COLO668 (cell line): ENCODE data around the gene CNTRL.
"Not testable (repeated sequence)": the region's sequence is repeated elsewhere in the genome, so short reads cannot be mapped to it uniquely, and the experiment has no call there.

Experiments used
- DNase-seq: peaks from one replicate; lab custom pipeline; 2025; ENCODE audit not compliant: unreplicated experiment; lab: John Stamatoyannopoulos, UW

CNTRL gene

DNA sequence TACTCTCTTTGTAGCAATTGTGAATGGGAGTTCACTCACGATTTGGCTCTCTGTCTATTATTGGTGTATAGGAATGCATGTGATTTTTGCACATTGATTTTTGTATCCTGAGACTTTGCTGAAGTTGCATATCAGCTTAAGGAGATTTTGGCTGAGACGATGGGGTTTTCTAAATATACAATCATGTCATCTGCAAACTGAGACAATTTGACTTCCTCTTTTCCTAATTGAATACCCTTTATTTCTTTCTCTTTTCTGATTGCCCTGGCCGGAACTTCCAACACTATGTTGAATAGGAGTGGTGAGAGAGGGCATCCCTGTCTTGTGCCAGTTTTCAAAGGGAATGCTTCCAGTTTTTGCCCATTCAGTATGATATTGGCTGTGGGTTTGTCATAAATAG lies 54.6 kb downstream of the CNTRL start:
- DNase-seq = not testable (repeated sequence)

DNA sequence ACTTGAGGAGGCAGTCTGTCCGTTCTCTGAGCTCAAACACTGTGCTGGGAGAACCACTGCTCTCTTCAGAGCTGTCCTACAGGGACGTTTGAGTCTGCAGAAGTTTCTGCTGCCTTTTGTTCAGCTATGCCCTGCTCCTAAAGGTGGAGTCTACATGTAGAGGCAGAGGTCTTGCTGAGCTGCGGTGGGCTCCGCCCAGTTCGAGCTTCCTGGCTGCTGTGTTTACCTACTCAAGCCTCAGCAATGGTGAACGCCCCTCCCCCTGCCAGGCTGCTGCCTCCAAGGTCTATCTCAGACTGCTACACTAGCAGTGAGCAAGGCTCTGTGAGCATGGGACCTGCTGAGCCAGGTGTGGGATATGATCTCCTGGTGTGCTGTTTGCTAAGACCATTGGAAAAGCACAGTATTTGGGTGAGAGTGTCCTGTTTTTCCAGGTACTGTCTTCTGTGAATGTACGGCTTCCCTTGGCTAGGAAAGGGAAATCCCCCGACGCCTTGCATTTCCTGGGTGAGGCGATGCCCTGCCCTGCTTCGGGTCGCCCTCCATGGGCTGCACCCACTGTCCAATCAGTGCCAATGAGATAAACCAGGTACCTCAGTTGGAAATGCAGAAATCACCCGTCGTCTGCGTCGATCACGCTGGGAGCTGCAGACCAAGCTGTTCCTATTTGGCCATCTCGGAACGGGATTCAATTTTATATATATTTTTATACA lies 58.5 kb downstream of the CNTRL start:
- DNase-seq = peak; percentile 64

DNA sequence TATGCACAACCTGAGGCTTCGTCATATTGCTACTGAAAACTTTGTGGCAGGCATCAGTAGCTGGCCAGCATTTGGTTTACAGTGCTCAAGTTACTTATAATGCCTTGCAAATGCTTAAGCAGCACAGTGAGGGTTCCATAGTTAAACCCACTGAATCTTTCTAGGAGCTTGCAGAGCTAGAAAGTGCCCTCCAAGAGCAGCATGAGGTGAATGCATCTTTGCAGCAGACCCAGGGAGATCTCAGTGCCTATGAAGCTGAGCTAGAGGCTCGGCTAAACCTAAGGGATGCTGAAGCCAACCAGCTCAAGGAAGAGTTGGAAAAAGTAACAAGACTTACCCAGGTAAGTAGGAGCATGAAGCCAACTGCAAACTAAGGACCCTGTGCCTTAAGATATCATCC lies 60.9 kb downstream of the CNTRL start:
- no peak for DNase-seq

DNA sequence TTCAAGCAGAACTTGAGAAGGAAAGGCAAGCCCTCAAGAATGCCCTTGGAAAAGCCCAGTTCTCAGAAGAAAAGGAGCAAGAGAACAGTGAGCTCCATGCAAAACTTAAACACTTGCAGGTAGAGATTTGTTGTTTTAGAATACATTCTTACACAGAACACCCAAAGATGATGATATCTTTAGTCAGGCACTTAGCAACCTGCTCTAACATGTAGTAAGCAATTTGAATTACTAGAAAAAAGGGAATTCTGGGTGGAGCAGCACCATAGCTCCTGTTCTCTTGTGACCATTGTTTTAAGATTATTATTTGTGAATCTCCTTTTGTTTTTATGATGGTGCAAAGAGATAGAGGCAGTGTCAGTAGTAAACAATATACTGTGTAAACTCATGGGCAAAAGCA lies 63.8 kb downstream of the CNTRL start:
- DNase-seq = no peak

DNA sequence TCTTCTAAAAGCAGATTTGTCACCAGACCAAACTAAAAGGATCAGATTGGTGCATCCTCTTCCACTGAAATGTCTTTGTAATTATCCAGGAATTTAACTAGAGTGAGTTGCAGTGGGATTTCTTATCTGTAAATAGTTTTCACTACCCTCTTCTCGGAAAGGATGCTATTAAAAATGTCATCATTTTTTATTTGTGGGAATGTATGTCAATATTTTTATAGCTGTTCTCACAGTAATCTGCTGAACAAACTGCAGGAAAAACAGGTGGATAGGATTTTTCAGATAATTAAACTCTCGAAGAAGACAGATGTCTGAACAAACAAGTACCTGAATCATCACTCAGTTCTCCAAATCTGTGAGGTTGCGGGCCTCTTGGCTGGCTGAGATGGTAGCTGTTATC lies 64.2 kb downstream of the CNTRL start:
- DNase-seq = no peak

DNA sequence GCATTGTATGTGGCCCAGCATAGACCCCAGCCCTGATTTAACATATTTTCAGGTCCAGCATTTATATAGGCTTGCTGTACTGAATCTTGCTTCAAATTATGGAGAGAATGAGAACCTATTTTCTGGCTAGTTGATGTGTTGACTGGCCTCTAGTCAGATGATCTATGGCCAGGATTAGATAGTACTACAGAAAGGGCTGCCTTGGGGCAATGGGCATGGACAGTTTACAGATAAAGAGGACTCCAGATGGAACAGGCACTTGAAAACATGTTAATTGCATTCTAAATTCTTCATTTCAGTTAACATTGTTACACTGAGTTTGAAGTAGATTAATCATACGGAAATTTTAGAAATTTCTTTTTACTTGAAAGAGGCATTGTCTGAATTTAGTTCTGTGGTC lies 65.4 kb downstream of the CNTRL start:
- DNase-seq = no peak

DNA sequence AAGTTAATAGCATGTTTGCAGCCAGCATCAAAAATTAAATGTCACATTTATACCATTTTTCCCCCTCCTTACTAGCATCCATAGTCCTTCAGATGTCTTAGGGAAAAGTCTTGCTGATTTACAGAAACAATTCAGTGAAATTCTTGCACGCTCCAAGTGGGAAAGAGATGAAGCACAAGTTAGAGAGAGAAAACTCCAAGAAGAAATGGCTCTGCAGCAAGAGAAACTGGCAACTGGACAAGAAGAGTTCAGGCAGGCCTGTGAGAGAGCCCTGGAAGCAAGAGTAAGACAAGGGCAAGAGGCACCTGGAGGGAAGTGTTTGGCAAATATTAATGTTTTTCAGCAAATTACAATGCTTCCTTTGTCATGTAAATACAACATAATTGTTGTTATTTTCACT lies 66.6 kb downstream of the CNTRL start:
- no peak for DNase-seq

DNA sequence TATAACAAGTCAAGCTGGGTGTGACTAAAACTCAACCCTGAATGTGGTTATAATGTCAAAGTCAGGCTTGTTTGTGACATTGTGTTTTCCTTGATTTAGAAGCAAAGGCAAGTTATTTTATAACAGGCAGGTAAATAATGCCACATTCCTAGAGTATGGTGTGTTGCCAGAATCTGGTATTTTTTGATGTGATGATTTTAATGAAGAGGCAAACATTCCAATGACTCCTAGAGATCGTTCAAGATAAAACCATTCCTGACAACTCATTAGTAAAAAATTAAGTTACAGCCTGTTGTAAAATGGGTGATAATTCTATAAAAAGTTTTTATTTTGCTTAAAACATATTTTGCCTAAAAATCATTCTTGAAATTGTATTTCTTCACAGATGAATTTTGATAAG lies 67.0 kb downstream of the CNTRL start:
- no peak for DNase-seq

DNA sequence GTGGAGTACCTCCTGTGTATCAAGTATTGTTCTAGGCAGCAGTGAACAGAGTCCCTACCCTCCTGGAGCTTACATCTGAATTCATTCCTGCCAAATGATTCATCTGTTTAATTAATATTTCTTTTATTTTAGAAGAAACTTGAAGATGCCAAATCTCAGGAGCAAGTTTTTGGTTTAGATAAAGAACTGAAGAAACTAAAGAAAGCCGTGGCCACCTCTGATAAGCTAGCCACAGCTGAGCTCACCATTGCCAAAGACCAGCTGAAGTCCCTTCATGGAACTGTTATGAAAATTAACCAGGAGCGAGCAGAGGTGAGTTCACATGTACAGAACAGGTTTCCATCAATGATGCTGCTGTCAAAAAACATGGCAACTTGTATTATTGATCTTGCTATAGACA lies 69.0 kb downstream of the CNTRL start:
- DNase-seq = no peak

DNA sequence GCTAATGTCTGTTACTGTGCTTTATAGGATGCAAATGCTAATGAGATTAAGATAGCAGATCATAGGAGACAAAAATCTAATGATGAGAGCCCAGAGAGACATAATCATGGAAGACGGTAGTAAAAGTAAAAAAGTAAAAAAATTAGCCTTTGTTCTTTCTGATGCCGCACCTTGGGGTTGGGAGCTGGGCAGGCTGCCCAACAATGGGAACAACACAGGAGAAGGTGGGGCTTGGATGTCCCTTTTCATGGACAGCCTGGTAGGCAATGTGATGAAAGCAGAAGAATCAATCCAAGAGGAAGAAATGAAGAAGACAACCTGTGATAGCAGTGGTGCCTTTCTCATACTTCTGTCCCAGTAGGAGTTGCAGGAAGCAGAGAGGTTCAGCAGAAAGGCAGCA lies 69.7 kb downstream of the CNTRL start:
- DNase-seq = no peak

DNA sequence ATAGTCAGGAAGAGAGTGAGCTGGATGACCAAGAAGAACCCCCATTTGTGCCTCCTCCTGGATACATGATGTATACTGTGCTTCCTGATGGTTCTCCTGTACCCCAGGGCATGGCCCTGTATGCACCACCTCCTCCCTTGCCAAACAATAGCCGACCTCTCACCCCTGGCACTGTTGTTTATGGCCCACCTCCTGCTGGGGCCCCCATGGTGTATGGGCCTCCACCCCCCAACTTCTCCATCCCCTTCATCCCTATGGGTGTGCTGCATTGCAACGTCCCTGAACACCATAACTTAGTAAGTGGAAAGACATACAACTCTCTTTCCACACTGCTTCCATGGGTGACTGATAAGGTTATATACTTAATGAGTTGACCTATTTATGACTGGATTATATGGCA lies 75.4 kb downstream of the CNTRL start:
- DNase-seq = no peak

DNA sequence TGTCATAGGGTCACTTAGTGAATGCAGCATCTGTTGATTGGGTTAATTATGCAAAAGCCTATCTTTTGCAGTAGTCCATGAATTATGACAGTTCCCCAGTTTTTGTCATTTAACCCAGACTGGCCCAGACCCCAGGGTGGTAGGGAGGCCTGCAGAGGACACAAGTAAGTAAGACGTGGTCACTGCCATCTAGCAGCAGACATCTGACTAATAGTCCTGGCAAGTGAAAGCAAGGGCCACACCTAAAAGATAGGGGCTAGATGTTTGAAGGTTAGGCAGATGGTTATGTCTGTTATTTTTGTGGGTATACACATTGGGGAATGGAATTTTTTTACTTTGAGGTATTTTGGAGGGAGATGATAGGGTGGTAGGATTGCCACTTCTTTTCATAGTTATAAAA lies 78.9 kb downstream of the CNTRL start:
- no peak for DNase-seq

DNA sequence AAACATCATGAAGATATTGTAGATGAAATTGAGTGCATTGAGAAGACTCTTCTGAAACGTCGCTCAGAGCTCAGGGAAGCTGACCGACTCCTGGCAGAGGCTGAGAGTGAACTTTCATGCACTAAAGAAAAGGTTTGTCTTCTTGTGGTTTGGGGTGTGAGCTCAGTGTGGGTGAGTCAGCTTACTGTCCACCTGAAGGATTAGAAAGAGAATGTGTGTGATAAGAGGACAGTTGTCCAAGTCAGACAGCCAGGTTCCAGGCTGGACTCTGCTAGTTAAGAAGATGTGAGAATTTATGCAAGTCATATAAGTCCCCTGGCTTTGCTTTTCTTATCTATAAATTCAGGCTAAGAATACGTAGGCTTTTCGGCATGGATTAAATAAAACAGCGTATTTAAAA lies 80.0 kb downstream of the CNTRL start:
- DNase-seq = no peak

DNA sequence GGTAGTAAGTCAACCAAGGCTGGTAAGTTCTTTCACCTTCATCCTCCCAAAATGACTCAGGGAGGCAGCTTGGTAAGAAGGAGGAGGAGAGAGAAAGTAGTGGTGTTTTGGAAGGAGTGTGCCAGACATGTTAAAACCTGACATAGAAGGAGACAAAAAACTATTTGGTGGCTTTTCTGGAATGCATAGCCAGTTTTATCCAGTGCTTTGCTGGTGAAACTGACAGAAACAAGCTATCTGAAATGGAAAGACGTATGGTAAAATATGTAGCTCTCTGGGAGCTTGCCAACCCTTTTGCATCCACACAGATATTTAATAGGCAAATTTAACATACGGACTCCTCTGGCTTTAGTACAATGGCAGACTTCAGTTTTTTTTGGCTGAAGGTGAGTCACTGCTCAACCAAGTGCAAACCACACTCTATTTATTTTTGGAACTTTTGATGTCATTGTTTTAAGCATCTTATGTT lies 81.5 kb downstream of the CNTRL start:
- no peak for DNase-seq

DNA sequence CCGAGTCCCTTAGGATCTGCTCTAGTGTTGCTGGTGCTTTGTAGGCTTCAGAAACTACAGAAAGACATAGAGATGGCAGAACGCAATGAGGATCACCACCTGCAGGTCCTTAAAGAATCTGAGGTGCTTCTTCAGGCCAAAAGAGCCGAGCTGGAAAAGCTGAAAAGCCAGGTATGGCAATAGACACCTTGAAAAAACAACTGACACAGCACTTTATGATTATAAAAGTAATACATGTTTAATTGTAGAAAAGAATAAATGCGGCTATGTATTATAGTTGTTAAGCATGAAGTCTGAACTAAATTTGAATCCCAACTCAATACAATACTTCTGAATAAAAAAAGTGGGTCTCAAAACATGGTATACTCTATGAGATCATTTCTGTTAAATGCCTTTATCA lies 83.2 kb downstream of the CNTRL start:
- no peak for DNase-seq

DNA sequence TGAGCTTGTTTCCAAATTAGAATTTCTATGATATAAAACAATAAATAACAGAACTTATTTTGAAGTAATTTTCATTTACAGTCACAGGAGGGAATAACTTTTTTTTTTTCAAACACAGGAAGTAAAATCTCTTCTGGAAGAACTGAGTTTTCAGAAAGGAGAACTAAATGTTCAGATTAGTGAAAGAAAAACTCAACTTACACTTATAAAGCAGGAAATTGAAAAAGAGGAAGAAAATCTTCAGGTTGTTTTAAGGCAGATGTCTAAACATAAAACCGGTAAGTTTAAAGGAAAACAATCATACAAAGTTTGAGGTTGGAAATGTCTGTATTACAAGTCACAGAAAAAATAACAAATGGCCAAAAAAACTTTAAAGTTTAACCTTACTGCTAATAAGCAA lies 85.3 kb downstream of the CNTRL start:
- no peak for DNase-seq

DNA sequence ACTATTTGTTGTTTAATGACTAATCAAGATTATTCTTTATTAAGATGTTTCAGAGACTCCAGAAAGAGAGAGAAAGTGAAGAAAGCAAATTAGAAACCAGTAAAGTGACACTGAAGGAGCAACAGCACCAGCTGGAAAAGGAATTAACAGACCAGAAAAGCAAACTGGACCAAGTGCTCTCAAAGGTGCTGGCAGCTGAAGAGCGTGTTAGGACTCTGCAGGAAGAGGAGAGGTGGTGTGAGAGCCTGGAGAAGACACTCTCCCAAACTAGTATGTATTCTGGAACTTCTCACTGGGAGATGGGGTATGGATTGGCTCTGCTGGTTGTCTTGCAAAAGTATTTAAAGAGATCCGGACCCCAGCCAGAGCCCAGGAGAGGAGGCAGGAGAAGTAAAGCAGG lies 93.3 kb downstream of the CNTRL start:
- DNase-seq = no peak

DNA sequence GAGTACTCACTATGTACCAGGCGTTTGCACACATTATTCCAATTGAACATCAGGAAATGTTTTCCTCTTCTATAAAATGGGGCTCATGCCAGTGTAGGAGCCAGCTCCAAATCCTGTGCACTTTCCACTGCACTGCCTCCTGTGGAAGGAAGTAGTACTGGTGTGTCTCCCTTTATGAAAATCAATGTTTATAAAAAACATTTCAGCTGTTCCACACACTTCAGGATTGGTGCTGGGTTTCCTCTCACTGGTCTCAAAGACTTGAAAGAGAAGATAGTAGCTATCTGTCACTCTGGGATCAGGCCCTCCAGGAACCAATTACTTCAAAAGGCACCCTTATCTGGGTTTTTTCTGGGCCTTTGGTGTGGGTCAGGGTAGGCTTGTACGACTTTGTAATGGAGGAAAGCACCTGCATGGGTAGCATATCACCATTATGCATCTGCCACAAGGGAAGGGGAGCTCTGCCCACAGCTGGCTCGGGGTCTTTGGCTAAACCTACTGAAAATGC lies 94.4 kb downstream of the CNTRL start:
- no peak for DNase-seq

DNA sequence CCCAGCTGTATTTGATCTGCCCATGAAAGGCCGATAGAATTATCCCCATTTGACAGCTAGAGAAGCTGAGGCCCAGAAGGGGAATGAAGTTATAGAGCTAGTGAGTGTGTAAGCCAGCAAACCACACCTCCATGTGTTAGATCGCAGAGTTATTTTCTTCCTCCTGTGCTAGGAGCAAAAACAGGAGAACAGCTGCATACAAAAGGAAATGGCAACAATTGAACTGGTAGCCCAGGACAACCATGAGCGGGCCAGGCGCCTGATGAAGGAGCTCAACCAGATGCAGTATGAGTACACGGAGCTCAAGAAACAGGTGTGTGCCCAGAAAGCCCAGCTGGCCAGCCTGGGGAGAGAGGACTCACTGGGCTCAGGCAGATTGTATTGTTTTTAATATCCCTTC lies 96.5 kb downstream of the CNTRL start:
- DNase-seq = peak; percentile 12

DNA sequence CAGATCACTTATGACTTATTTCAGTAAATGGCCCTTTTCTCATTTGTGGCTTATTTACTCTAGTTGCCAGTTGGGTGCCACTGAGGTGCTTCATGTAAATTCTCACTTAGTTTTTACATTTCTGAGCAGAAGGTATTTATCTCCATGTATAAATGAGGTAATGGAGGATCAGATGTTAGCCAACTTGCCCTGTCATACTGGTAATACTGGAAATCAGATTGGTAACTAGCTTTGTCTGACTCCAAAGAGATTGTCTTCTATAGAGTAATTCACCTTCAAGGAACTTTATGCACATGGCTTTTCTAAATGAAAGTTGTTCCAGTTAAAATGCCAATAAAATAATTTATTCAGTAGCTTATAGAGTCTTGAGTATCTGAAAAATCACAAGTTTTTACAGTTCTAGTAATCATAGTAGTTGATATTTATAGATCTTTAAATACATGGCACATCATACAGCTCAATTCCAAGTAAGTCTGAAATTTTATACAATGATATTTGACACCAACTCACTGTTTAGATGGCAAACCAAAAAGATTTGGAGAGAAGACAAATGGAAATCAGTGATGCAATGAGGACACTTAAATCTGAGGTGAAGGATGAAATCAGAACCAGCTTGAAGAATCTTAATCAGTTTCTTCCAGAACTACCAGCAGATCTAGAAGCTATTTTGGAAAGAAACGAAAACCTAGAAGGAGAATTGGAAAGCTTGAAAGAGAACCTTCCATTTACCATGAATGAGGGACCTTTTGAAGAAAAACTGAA lies 98.2 kb downstream of the CNTRL start:
- DNase-seq = no peak

DNA sequence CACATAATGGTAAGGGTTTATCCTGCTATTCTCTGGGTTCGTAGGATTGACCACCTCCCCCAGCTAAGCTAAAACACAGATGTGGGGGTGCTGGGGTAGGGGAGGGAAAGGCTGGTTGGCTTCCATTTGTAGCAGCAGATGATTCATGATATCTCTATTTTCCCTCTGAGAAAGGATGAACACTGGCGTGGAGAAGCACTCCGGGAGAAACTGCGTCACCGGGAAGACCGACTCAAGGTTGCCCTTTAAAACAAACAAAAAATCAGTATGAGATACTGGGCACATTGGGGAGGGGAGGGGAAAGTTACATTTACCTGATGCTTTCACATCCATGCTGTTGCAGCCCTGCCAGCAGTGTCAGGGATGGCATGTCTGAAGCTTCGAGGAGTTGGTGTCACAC lies 98.7 kb downstream of the CNTRL start:
- no peak for DNase-seq

DNA sequence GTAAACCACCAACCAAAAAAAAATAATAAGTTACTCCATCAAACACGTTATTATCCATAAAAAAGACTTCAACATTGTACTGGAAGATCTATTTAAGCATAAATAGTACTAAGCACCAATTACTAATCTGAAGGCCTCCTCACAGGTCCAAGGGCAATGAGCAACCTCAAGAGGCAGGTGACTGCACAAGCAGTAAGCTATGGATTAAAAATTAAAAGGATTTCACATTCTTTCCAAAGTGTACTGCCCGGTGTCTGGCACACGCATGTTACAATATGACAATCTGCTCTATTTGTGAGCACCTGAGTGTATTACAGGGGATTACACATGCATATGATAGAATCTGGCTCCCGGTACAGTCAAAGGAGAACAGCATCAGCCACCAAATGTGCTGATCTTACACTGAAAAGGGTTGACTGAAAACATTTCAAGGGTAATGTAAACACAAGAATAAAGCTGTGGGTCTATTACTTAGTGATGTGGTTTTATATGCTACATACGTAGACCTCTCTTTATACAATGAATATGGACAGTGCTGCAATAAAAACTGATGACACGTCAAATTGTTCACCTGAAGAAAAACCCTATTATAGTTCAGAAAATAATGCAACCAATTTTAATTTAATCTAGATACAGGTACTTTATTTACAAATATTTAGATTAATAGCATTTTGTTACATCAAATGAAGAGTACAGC lies 104.1 kb downstream of the CNTRL start:
- no peak for DNase-seq
